ENCODE measurements around the gene RAPH1.

- TF ChIP-seq CTCF (conservative IDR thresholded peaks at IDR 0.05; ENCODE audit: low read depth, low read length) (no peak), EZH2 (IDR thresholded peaks at IDR 0.05; ENCODE audit: borderline replicate concordance, low read depth, low read length, poor library complexity, severe bottlenecking) (no peak)
Observed at GRCh38 chr2:203440671-203441070, 94.4 kb downstream of the RAPH1 start.
